GM19099 (cell line): ENCODE data around the gene DIP2B.

ENCODE experiments used
- POLR2A ChIP-seq: IDR thresholded peaks from 3 replicates; pipeline ENCODE4 v1.6.1; 2011; ENCODE audit warnings: low read depth; ENCODE audit not compliant: insufficient read length; ENCODE audit errors: extremely low read depth

The DIP2B gene

DNA sequence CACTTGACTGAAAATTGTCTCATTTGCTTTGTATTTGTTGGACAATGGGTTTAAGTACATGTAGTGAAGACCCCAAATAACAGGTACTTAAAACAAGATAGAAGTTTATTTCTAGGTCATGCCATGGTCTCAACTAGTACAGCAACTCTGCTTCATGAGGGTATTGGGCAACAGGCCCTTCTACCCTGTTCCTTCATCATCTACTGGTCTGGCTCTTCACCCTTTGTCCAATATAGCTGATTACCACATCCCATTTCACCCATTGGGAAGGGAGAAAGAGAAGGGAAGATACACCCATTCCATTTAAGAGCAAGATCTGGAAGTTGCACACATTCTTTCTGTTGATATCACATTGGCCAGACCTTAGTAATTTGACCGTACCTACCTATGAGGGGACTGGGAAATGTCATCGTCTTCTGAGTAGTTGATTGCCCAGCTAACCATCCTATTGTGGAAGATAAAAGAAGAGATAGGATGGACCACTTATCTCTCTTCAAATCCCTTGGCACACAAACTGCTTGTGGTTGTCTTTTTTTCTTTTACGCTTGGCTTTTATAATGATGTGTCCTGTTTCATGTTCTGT is 104.6 kb downstream of the DIP2B start:
- no peak for TF ChIP-seq POLR2A

DNA sequence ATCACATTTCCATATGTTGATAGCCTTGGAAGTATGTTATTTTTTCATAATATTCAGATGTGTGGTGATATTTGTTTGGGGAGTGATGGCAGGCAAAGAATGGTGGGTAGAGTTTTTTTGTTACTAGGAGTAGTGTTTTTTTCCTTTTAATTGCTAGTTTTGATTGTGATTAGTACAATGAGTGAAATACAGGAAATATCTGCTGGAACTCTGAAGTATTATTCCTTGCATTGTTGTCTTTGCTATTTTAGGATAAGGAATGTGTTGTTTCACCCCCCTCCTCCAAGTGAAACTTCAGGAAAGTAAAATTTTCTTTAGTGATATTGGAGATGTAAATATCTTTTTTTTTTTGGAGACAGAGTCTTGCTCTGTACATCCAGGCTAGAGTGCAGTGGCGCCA is 105.4 kb downstream of the DIP2B start:
- TF ChIP-seq POLR2A: no peak

DNA sequence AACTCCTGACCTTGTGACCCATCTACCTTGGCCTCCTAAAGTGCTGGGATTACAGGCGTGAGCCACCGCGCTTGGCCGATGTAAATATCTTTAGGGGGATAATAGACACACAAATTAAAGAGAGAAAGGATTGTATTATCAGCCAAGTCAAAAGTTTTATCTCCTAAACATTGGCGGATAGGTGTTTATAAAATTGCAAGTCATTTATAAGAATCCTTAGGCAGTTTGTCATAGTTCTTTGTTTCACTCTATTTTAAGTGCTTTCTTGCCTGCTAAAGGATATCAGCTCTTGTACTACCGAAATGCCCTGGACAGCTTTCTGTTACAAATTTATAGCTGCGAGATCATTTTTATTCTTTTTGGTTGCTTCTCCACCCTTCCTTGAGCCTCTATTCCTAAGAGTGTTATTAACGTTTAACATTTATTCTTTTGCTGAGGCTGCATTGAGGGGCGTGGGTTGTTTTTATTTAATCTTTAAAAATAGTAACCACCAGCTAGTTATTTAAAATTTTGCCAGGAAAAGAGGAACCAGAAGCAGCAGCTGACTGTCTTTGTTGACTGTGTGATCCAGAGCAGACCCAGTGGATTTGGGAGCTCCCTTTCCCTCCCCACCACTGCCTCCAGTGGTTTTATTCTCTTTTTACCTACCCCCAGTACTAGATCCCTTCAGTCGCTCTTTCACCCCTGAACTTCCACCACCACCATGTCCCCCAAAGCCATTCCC is 106.4 kb downstream of the DIP2B start:
- no peak for TF ChIP-seq POLR2A

DNA sequence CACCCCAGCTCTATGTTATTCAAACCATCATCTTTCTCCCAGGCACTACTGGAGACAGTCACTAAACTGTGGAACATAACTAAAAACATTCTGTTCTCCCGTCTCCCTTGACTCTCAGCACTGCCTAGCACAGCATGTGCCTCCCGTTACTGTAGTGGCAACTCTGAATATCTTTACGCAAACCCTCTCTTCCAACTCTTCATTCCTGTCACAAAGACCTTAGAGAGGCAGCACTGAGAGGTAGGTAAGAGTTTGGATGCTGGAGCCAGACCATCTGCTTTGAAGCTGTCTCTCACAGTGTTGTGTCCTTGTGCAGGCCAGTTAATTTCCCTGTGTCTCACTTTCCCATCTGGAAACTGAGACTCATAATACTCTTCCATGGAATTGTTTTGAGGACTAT is 108.1 kb downstream of the DIP2B start:
- no peak for TF ChIP-seq POLR2A

DNA sequence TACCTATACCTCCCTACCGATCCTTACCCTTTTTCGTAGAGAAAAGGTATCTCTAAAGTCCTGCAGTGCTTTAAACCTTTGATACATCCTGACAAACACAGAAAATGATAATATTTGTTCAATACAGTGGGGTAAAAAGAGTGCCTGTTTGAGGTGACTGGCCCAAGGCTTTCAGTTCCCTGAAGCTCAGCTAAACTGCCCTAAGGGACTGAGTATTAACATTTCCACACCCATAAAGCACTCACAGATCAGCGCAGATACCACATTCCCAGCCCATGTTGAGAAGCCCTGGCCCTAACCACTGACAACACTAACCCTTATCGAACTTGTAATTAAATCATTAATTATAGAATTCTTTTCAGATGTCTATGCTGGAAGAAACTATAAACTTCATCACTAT is 108.7 kb downstream of the DIP2B start:
- TF ChIP-seq POLR2A: no peak

DNA sequence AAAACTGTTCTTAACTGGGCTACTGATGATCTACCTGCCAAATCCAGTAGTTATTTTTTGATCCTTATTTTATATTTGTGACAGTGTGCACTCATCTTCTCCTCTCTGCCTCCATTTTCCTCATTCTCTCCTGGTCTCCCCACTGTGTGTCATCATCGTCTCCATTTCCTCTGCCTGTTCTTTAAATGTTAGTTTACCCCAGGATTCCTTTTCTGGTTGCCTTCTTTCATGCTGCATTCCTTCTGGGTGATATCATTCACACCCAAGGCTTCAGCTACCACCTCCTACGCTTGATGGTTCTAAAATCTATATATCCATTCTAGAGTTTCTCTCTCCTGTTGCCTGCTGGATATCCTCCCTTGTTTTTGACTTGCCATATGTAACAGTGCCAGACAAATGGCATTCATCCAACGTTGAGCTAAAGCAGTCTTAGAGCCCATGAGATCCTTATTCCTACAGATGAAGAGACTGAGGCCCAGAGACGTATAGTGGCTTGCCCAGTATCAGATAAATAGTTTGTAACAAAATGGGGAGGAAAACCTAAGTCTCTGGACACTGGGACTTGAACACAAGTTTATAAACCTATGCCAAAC is 109.5 kb downstream of the DIP2B start:
- TF ChIP-seq POLR2A: no peak

DNA sequence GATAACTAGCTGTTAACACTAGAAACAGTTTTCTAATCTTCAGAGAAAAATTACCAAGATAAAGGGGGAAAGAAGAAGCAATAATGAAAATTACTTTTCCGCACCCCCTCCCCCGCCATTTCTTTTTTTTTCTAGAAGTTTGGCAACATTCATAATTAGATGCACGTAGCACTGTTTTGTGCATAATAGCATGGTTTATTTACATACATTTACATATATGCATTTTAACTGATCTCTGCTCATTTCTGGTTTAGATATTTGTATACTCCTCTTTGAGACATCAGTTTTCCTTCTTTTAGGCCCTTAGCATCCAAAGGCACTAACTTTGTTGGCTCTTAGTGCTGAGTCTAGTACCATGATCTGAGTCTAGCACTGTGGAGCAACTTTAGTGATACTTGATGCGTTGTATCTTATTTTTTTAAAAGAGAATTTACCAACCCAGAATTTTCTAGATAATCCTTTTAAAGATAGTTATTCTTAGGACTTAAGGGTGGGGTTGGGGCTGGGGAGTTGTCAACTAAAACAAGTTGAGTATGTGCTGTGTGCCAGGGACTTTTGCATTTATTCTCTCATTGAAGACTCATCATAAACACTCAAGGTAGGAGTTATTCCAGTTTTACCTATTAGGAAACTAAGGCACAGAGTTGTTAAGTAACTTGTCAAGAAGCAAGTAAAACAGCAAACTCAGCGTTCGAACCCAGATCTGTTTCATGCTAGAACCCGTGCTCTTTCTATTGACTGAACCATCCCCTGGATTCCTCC is 110.5 kb downstream of the DIP2B start:
- no peak for TF ChIP-seq POLR2A

DNA sequence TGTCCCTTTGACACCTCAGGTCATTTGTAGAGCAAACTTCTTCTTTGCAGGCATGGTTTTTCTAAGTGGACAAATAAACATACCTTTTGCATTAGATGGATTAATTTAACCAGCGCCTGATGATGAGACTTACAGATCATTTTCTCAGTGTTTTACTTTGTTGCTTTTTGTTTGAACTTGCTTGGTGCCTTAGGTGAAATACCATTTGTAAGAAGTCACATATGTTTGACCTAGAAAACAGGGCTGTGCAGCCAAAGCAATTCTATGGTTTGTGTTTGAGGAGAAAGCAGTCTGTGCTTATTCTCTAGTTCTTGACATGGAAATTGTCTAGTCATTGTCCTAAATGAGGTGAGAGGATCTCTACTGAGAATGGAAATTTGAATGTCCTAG is 111.1 kb downstream of the DIP2B start:
- no peak for TF ChIP-seq POLR2A

DNA sequence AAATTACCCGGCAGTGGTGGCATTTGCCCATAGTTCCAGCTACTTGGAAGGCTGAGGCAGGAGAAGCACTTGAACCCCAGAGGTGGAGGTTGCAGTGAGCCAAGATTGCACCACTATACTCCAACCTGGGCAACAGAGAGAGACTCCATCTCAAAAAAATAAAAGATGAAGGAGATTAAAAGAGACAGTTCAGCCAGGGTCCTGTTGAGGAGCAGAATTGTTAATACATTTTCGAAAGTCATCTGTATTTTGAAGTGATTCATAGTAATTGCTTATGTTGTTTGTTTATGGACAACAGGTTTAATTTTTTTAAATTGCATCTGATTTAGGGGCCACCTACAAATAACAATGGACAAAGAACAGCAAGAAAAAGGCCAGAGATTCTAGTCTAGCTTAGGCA is 112.9 kb downstream of the DIP2B start:
- no peak for TF ChIP-seq POLR2A

DNA sequence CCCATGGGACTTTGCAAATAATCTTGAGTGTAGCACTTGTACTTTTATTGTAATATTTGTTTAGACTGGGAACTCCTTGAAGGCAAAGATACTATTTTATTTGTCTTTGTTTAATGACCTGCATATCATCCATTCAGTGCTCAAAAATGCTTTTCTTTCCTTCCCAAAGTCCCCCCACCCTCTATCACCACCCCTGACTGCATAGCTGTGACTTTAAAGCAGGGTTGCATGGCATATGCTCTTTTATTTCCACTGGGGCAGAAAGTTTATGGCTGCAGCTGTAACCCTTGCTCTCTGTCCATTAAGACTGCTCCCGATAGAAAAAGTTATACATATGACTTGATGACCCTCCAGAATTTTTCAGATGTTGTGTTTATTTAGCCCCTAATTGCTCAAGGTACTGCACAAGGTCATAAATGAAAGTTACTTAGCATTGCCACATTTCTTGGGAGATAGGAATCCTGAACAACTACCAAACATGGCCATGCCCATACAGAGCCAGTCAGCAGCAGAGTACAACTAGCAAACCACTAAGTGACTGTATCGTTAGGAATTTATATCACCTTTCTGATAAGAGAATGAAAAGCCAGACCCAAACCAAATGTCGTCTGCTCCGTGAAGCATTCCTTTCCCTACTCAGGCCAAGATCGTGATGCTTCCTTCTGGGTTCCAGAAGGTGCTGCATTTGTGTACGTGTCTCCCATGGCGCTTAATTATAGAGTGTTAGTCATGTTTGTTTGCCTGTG is 114.3 kb downstream of the DIP2B start:
- TF ChIP-seq POLR2A: no peak

DNA sequence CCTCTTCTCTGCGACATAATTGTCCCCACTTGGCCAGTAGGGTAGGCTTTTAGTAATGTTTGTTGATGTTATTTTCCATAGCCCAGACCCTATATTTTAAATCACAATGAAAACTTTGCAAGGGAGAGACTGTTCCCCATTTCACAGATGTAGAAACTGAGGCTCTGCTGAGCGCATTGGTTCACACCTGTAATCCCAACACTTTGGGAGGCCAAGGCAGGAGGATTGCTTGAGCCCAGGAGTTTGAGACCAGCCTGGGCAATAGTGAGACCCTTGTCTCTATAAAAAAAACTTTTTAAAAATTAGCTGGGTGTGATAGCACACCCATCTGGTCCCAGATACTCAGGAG is 114.8 kb downstream of the DIP2B start:
- TF ChIP-seq POLR2A: no peak

DNA sequence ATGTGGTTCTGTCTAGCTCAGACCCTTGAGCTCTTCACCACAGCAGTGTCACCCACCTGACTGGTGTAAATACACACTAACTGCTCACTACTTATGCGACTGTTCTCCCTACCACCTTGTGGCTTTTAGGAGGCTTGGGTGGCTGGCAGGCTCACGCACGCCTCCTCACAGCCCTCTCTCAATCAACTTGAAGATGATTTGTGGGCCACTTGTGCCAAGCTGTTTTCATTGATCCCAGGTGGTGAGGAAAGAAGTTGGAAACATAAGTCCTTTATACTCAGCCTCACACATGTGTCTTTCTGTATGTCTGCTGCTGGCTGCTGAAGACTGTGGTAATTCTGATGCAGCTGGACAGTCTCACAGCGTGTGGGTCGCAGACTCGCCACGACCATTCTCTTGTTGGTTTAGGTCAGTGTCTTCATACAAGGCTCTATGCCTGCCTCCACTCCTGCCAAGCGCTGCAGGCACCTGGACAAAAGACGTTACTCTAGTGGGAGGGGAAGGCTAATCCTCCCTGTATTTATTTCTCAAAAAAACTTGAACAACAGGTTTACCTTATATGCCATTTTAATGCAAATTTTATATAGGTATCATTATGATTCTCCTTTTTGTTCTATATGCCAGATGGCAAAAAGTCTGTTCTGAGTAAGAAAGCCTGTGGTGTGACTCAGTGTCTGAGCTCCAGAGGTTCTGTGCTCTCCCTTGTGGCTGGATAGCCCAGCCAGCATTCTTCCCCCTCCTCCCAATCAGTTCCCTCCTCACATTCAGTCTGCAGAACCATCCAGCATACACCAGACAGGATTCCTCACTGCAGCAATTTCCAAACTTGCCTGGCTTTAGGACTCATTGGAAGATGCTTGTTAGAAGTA is 115.6 kb downstream of the DIP2B start:
- TF ChIP-seq POLR2A: no peak

DNA sequence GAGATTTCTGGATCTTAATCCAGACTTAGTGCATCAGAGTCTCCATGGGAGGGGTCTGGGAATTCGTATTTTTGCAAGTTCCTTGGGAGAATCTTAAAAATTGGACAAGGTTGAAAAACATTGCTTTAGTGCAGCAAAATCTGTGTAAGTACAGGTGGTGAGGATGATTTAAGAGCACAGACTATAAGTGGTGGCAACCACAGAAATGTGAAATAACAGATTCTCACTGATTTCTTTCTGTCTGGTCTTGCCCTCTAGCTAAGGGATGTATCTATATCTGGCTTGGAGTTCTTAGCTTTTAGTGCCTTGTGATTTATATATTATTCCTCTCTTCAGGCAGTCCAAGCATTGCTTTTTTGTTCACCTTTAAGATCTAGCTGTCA is 116.2 kb downstream of the DIP2B start:
- no peak for TF ChIP-seq POLR2A

DNA sequence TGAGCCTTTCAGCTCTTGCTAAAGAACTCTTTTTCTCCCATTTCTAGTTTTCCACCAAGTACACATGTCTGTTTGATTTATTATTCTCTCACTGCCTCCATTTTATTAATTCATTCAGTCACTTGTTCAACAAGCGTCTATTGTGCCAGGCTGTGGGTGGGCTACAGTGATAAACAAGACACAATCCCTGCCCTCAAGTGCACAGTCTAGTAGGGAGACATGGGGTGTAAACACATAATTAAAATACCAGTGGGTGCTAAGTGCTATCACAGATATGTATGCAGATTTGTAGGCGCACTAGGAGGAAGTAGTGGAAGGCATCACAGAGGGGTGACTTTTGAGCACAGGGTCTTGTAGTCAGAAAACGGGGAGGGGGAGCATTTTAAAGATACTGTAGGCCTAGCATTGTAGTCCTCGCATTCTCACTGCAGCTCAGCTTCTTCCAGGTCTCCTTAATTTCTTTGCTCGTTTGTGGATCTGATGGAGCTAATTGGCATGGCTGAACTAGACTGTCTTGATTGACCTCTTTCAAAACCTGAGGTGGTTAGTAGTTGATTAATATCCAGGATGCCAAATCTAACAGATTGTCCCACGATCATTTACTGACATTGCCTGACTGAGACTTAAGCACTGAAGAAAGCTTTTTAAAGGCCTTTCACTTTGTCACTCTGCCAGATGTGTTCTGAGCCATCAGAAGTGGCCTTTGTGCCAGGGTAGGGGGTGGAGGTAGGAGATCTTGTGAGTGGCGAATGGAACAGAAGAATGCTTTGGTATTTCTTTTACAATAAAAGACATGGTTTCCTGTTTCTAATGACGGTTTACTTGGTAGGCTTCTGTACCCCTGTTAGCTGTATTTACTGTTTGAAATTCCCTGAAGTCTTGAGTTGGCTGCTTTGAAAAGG is 116.9 kb downstream of the DIP2B start:
- no peak for TF ChIP-seq POLR2A
